Measurements from ENCODE around the gene SNAI1. TPM values are rescaled to one million over a fixed set of nuclear protein-coding genes. Genes with fewer than 3 reads are reported as not detected.
"Not testable (repeated sequence)": the region's sequence is repeated elsewhere in the genome, so short reads cannot be mapped to it uniquely, and the experiment has no call there.

The SNAI1 gene
- total RNA-seq, 1 experiment from 2014 or later: 0.22 TPM

DNA sequence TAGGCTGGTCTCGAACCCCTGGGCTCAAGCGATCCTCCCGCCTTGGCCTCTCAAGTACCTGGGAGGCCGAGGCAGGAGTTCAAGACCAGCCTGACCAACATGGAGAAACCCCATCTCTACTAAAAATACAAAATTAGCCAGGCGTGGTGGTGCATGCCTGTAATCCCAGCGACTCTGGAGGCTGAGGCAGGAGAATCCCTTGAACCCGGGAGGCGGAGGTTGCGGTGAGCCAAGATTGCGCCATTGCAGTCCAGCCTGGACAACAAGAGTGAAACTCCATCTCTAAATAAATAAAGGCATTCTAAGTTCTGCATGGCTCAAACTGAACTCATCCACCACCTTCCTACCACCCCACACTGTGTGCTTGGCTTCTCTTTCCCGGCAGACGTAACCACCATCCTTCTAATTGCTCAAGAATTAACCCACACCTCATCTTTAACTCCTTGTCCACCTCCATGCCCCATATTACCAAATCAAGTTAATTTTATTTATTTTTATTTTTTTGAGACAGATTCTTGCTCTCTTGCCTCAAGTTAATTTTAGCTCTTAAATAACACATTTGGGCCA lies 26.9 kb upstream of the SNAI1 start:
- not testable (repeated sequence) for H3K4me2 ChIP-seq (ENCODE audit: low read depth, low read length, poor library complexity, severe bottlenecking); H3K4me1 ChIP-seq (ENCODE audit: low read length); H3K79me2 ChIP-seq (ENCODE audit: low read length); H3K9ac ChIP-seq (ENCODE audit: low read length); H3K9me2 ChIP-seq (replicated peaks; ENCODE audit: insufficient read depth, low read length); H3K27me3 ChIP-seq (ENCODE audit: low read length); H4K20me1 ChIP-seq (ENCODE audit: insufficient read depth, low read depth, low read length); H3K9me3 ChIP-seq (ENCODE audit: low read length); H3K27ac ChIP-seq (ENCODE audit: low read length); H2AFZ ChIP-seq (ENCODE audit: low read length); DNase-seq; H3K4me3 ChIP-seq (ENCODE audit: low read length)
- H3K36me3 ChIP-seq (ENCODE audit: insufficient read depth, low read length): peaks cover 12% of the 10 kb centered on the region; the same call in 1 of the 2 replicates

DNA sequence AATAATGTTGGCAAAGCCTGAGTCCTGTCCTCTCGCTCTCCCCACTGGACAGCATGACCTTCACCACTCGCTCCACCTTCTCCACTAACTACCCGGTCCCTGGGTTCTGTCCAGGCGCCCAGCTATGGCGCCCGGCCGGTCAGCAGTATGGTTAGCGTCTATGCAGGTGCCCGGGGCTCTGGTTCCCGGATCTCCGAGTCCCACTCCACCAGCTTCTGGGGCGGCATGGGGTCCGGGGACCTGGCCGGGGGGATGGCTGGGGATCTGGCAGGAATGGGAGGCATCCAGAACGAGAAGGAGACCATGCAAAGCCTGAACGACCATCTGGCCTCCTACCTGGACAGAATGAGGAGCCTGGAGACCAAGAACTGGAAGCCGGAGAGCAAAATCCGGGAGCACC lies 26.1 kb upstream of the SNAI1 start:
- no peak for DNase-seq
- no peaks in the 10 kb centered on the region for H3K27me3 ChIP-seq (ENCODE audit: low read length)
- no peak overlapping the region for H3K27ac ChIP-seq (ENCODE audit: low read length)
- no peak overlapping the region for H3K4me2 ChIP-seq (ENCODE audit: low read depth, low read length, poor library complexity, severe bottlenecking)
- H3K9me3 ChIP-seq (ENCODE audit: low read length): no peaks in the 10 kb centered on the region
- no peaks in the 10 kb centered on the region for H4K20me1 ChIP-seq (ENCODE audit: insufficient read depth, low read depth, low read length)
- H2AFZ ChIP-seq (ENCODE audit: low read length): no peak overlapping the region
- 0 out of 2 replicates have a peak, but pooled peaks cover 7% of the 10 kb centered on the region for H3K36me3 ChIP-seq (ENCODE audit: insufficient read depth, low read length)
- no peak overlapping the region for H3K4me3 ChIP-seq (ENCODE audit: low read length)
- no peaks in the 10 kb centered on the region for H3K4me1 ChIP-seq (ENCODE audit: low read length)
- H3K9me2 ChIP-seq (replicated peaks; ENCODE audit: insufficient read depth, low read length): no peaks in the 10 kb centered on the region
- no peak overlapping the region for H3K9ac ChIP-seq (ENCODE audit: low read length)
- H3K79me2 ChIP-seq (ENCODE audit: low read length): no peaks in the 10 kb centered on the region

DNA sequence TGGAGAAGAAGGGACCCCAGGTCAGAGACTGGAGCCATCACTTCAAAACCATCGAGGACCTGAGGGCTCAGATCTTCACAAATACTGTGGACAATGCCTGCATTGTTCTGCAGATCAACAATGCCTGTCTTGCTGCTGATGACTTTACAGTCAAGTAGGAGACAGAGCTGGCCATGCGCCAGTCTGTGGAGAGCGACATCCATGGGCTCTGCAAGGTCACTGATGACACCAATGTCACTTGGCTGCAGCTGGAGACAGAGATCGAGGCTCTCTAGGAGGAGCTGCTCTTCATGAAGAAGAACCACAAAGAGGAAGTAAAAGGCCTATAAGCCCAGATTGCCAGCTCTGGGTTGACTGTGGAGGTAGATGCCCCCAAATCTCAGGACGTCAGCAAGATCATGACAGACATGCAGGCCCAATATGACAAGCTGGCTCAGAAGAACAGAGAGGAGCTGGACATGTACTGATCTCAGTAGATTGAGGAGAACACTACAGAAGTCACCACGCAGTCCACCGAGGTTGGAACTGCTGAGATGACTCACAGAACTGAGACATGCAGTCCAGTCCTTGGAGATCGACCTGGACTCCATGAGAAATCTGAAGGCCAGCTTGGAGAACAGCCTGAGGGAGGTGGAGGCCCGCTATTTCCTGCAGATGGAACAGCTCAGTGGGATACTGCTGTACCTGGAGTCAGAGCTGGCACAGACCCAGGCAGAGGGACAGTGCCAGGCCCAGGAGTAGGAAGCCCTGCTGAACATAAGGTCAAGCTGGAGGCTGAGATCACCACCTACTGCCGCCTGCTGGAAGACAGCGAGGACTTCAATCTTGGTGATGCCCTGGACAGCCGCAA lies 25.5 kb upstream of the SNAI1 start:
- not testable (repeated sequence) for H3K9me3 ChIP-seq (ENCODE audit: low read length); H3K4me3 ChIP-seq (ENCODE audit: low read length); H3K4me2 ChIP-seq (ENCODE audit: low read depth, low read length, poor library complexity, severe bottlenecking); H3K27me3 ChIP-seq (ENCODE audit: low read length); H3K9ac ChIP-seq (ENCODE audit: low read length); H3K9me2 ChIP-seq (replicated peaks; ENCODE audit: insufficient read depth, low read length); H3K27ac ChIP-seq (ENCODE audit: low read length); H3K79me2 ChIP-seq (ENCODE audit: low read length); H3K4me1 ChIP-seq (ENCODE audit: low read length); H3K36me3 ChIP-seq (ENCODE audit: insufficient read depth, low read length); DNase-seq; H4K20me1 ChIP-seq (ENCODE audit: insufficient read depth, low read depth, low read length); H2AFZ ChIP-seq (ENCODE audit: low read length)

DNA sequence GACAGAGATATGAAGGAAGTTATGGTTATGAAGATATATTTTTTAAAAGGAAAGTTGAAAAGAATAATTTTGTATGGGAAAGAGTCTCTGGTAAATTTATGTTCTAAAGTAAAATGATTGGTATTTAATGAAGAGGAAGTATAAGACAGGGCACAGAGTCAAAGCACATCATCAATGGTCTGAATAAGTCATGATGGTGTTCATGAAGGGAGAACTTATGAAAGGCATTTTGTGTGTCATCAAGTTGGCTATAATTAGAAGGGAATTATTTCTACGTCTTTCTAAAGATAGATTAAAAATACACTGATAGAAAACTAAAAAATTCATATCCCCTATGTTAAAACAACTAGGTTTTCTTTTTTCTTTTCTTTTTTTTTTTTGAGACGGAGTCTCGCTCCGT lies 21.4 kb upstream of the SNAI1 start:
- H3K9ac ChIP-seq (ENCODE audit: low read length): no peak overlapping the region
- DNase-seq: no peak
- H3K27ac ChIP-seq (ENCODE audit: low read length): no peak overlapping the region
- no peaks in the 10 kb centered on the region for H3K27me3 ChIP-seq (ENCODE audit: low read length)
- no peaks in the 10 kb centered on the region for H3K9me2 ChIP-seq (replicated peaks; ENCODE audit: insufficient read depth, low read length)
- no peaks in the 10 kb centered on the region for H3K79me2 ChIP-seq (ENCODE audit: low read length)
- H3K4me3 ChIP-seq (ENCODE audit: low read length): no peak overlapping the region
- H2AFZ ChIP-seq (ENCODE audit: low read length): no peak overlapping the region
- no peaks in the 10 kb centered on the region for H3K9me3 ChIP-seq (ENCODE audit: low read length)
- no peaks in the 10 kb centered on the region for H3K4me1 ChIP-seq (ENCODE audit: low read length)
- H3K4me2 ChIP-seq (ENCODE audit: low read depth, low read length, poor library complexity, severe bottlenecking): no peak overlapping the region
- no peaks in the 10 kb centered on the region for H4K20me1 ChIP-seq (ENCODE audit: insufficient read depth, low read depth, low read length)
- no peaks in the 10 kb centered on the region for H3K36me3 ChIP-seq (ENCODE audit: insufficient read depth, low read length)

DNA sequence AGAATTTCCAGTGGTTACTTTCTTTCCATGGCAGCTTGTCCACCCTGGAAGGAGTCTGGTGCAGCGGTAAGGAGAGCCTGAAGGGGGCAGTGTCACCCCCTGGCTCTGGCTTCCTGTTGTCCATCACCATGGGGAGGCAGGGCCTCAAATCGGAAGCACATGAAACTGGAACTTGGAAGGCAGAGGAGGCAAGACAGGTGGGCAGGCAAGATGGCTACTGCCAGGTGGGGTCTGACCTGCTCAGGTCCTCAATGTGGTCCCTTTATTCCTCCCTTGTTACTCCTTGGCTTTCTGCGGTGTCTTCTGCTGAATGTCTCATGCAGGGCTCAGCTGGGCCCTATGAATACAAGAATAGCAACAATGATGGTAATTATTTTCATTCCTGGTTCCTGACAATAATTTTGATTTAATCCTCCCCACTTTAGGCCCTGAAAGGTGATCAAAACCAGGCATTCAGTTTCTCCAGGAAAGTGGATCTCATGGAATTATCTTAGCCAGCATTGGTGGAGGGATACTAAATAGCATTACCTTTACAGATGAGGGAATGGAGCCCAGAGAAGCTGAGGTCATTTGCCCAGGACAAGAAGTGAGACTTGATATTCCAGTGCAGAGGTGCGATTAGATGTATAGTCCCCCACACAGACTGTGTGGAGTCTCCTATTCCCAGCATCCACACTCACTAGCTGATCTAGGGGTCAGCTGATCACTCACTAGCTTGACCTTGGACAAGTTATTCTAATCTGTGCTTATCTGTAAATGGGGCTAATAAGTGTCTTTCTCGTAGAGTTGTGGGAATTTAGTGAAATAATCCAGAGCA lies 17.6 kb upstream of the SNAI1 start:
- Histone ChIP-seq H3K79me2 (ENCODE audit: low read length) (no peaks in the 10 kb centered on the region), H3K27ac (ENCODE audit: low read length) (no peak overlapping the region), H3K36me3 (ENCODE audit: insufficient read depth, low read length) (no peaks in the 10 kb centered on the region), H3K9me3 (ENCODE audit: low read length) (no peaks in the 10 kb centered on the region), H3K27me3 (ENCODE audit: low read length) (no peaks in the 10 kb centered on the region), H3K4me2 (ENCODE audit: low read depth, low read length, poor library complexity, severe bottlenecking) (no peak overlapping the region), H2AFZ (ENCODE audit: low read length) (no peak overlapping the region), H4K20me1 (ENCODE audit: insufficient read depth, low read depth, low read length) (no peaks in the 10 kb centered on the region), H3K9me2 (replicated peaks; ENCODE audit: insufficient read depth, low read length) (no peaks in the 10 kb centered on the region), H3K9ac (ENCODE audit: low read length) (no peak overlapping the region), H3K4me3 (ENCODE audit: low read length) (no peak overlapping the region), H3K4me1 (ENCODE audit: low read length) (no peaks in the 10 kb centered on the region)
- peak; percentile 74 for DNase-seq

DNA sequence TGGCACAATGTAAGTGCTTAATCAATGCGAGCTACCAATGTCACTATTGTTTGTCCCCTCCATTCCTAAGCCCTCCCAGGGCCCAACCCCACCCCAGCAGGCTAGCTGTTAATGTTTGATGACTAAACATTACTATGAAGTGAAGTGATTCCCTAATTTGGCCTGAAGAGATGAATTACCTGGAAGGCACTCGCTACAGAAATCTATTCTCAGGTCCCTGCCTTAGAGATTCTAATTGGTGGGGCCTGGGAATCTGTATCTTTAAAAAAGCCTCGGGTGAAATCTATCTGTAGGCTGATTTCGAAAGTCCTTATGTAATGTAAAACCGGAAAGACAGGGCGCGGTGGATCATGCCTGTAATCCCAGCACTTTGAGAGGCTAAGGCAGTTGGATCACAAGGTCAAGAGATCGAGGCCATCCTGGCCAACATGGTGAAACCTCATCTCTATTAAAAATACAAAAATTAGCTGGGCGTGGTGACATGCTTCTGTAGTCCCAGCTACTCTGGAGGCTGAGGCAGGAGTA lies 16.9 kb upstream of the SNAI1 start:
- Histone ChIP-seq H3K36me3 (ENCODE audit: insufficient read depth, low read length) (no peaks in the 10 kb centered on the region), H3K9me3 (ENCODE audit: low read length) (no peaks in the 10 kb centered on the region), H3K4me2 (ENCODE audit: low read depth, low read length, poor library complexity, severe bottlenecking) (no peak overlapping the region), H3K27ac (ENCODE audit: low read length) (no peak overlapping the region), H2AFZ (ENCODE audit: low read length) (no peak overlapping the region), H3K27me3 (ENCODE audit: low read length) (no peaks in the 10 kb centered on the region), H3K4me1 (ENCODE audit: low read length) (no peaks in the 10 kb centered on the region), H3K9ac (ENCODE audit: low read length) (no peak overlapping the region), H3K4me3 (ENCODE audit: low read length) (no peak overlapping the region), H3K9me2 (replicated peaks; ENCODE audit: insufficient read depth, low read length) (no peaks in the 10 kb centered on the region), H3K79me2 (ENCODE audit: low read length) (no peaks in the 10 kb centered on the region), H4K20me1 (ENCODE audit: insufficient read depth, low read depth, low read length) (no peaks in the 10 kb centered on the region)
- DNase-seq: no peak

DNA sequence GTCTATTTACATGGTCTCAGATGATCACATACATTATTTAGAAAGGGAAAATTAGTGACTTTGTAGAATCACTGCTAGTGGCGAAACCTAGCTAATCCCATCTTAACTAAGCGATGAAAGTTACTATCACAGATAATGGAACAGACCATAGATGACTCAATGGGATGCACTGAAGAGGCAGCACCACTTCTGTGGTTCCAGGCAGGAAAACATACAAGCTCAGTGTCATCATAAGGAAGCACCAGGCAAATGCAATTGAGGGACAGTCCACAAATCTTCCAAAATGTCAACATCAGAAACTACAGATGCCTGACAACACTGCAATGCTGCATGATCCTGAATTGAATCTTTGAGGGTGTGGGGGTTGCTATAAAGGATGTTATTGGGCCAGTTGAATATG lies 15.9 kb upstream of the SNAI1 start:
- H3K9me3 ChIP-seq (ENCODE audit: low read length): no peaks in the 10 kb centered on the region
- H3K4me1 ChIP-seq (ENCODE audit: low read length): no peaks in the 10 kb centered on the region
- H3K27ac ChIP-seq (ENCODE audit: low read length): no peak overlapping the region
- no peaks in the 10 kb centered on the region for H3K9me2 ChIP-seq (replicated peaks; ENCODE audit: insufficient read depth, low read length)
- DNase-seq: peak; percentile 24
- H3K9ac ChIP-seq (ENCODE audit: low read length): no peak overlapping the region
- no peak overlapping the region for H3K4me3 ChIP-seq (ENCODE audit: low read length)
- H3K4me2 ChIP-seq (ENCODE audit: low read depth, low read length, poor library complexity, severe bottlenecking): no peak overlapping the region
- no peaks in the 10 kb centered on the region for H3K36me3 ChIP-seq (ENCODE audit: insufficient read depth, low read length)
- no peaks in the 10 kb centered on the region for H3K27me3 ChIP-seq (ENCODE audit: low read length)
- no peak overlapping the region for H2AFZ ChIP-seq (ENCODE audit: low read length)
- no peaks in the 10 kb centered on the region for H3K79me2 ChIP-seq (ENCODE audit: low read length)
- no peaks in the 10 kb centered on the region for H4K20me1 ChIP-seq (ENCODE audit: insufficient read depth, low read depth, low read length)

DNA sequence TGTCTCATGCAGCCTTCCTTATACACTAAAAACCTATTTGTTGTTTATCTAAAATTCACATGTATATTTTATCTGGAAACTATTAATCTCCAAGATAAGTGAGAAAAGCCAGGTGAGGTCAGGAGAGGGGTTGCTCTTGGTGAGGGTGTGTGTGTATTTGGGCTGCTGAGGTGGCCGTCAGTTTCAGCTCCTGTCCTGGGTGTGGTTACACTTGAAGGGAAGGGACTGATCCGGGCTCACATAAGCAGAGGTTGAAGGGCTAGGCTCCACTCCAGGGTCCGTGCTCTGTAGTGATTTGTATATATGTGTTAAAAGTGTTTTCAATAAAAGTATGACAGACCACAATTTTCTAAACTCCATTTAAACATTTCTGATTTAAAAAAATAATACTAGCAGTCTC lies 13.5 kb upstream of the SNAI1 start:
- Histone ChIP-seq H3K9me3 (ENCODE audit: low read length) (no peaks in the 10 kb centered on the region), H3K27me3 (ENCODE audit: low read length) (no peaks in the 10 kb centered on the region), H3K27ac (ENCODE audit: low read length) (no peak overlapping the region), H3K4me1 (ENCODE audit: low read length) (no peaks in the 10 kb centered on the region), H3K9ac (ENCODE audit: low read length) (no peak overlapping the region), H3K36me3 (ENCODE audit: insufficient read depth, low read length) (no peaks in the 10 kb centered on the region), H2AFZ (ENCODE audit: low read length) (no peak overlapping the region), H3K4me2 (ENCODE audit: low read depth, low read length, poor library complexity, severe bottlenecking) (no peak overlapping the region), H3K4me3 (ENCODE audit: low read length) (no peak overlapping the region), H3K9me2 (replicated peaks; ENCODE audit: insufficient read depth, low read length) (no peaks in the 10 kb centered on the region), H3K79me2 (ENCODE audit: low read length) (no peaks in the 10 kb centered on the region), H4K20me1 (ENCODE audit: insufficient read depth, low read depth, low read length) (no peaks in the 10 kb centered on the region)
- DNase-seq: no peak
